HL-60 (cell line): ENCODE data around the gene PCSK7.

ENCODE experiments used
- CTCF ChIP-seq: IDR thresholded peaks from one replicate; pipeline ENCODE4 v1.5.1; 2011; ENCODE audit warnings: low read length, control low read depth, inconsistent platforms; ENCODE audit not compliant: insufficient read depth
- GABPA ChIP-seq: IDR thresholded peaks from 2 replicates; pipeline ENCODE4 v1.6.1; 2012; ENCODE audit warnings: low read depth

GRCh38 chr11:117191680-117192400 is 40.0 kb downstream of the PCSK7 start:
- TF ChIP-seq CTCF (no peak), GABPA (no peak)
